ENCODE results near the gene SBF2.

The SBF2 gene

DNA sequence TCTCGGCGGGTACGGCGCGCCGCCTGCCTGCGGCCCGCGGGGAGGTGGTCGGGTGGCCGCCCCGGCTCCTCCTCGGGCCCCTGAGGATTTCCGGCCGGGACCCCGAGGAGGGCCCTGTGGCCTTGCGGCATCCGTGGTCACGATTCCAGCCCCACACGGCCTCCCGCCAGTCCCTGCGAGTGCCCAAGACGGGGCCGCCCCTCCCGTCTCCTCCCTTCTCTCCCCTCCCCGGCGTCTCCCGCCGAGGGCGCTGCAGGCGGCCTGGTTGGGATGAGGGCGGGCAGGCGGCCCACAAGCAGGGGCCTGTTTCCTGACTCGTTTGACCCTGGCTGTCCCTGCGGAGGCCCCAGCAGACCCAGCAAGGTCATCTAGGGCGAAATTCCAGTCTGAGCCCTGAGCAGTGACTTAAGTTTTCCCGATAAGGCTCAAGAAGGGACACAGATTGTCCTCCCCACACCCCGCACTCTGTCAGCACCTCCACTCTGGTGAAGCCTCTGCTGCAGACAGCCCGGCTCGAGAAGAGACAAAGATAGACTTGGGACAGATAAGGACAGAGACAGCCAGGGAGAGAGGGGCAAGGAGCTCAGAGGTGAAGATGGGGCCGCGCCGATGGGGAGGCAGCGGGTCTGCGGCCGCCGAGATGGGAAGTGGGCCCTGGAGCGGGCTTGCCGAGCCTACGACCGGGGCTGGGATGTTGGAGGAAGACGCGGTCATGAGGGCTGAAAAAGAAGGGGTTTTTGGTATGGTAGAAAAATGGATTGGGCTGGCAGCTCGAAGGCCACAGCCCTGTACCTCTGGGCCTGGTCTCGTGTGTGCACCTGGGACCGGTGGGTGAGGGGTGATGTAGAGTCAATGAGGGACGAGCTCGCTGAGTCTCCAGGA lies 535.1 kb downstream of the SBF2 start:
- H3K4me3 ChIP-seq (ENCODE audit: low read depth, low read length), result peak overlapping the region; percentile 66
- TF ChIP-seq, protein P1, sequence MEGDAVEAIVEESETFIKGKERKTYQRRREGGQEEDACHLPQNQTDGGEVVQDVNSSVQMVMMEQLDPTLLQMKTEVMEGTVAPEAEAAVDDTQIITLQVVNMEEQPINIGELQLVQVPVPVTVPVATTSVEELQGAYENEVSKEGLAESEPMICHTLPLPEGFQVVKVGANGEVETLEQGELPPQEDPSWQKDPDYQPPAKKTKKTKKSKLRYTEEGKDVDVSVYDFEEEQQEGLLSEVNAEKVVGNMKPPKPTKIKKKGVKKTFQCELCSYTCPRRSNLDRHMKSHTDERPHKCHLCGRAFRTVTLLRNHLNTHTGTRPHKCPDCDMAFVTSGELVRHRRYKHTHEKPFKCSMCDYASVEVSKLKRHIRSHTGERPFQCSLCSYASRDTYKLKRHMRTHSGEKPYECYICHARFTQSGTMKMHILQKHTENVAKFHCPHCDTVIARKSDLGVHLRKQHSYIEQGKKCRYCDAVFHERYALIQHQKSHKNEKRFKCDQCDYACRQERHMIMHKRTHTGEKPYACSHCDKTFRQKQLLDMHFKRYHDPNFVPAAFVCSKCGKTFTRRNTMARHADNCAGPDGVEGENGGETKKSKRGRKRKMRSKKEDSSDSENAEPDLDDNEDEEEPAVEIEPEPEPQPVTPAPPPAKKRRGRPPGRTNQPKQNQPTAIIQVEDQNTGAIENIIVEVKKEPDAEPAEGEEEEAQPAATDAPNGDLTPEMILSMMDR (IDR thresholded peaks at IDR 0.05; ENCODE audit: borderline replicate concordance, insufficient read depth, low read depth, low read length), result no peak

DNA sequence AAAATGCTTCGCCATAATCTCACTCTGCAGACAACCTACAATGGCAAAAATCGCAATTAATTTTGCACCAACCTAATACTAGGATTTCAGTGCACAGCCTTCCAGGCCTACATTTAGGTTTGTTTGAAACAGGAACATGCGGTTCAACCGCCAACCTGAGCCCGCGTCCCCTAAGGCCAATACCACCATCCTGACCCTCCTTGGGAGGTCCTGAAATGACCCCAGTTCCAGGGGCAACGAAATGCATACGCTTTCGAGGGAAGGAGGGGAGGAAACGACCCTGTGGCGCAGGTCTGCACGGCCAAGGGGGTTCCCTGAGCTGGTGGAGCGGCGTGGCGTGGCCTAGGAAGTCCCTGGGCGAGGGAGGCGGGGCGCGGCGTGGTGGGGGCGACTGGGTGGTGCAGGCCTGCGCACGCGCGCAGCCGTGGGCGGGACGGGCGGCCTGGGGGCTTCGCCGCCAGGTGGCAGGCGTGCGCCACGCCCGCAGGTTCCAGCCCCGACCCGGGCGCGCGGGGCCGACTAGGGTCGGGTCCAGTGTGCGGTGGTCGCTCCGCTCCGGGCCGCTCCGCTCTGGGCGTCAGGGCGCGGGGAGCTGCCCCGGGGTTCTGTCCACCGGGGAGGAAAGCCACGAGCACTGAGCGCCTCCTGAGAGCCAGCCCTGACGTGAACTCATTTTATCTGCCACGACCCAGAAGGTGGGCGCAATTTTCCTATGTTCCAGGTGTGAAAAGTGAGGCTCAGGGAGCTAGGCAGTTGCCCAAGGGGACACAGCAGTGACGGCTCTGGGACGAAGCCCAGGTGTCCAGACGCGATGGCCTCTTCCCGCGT lies 536.0 kb downstream of the SBF2 start:
- TF ChIP-seq, protein P1 (IDR thresholded peaks at IDR 0.05; ENCODE audit: borderline replicate concordance, insufficient read depth, low read depth, low read length), result peak; percentile 97
- H3K4me3 ChIP-seq (ENCODE audit: low read depth, low read length), result peak overlapping the region; percentile 66

DNA sequence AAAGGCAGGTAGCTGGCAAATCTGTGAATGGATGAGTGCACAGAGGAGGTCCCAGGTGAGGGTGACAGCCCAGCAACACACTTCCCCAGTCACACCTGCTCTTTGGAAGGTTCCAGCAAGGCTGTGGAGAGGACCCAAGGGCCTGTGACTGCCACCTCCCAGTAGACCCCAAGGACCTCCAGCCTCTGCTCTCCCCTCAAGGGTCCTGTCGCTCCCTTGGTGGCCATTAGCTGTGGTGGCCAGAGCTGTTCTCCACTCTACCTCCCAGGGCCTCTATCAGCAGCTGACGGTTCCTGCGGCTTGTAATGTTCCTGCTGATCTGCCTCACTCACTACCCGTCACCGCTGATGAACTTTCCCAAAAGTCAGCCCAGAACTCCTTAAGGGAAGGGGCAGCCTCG lies 537.1 kb downstream of the SBF2 start:
- TF ChIP-seq, protein P1 (IDR thresholded peaks at IDR 0.05; ENCODE audit: borderline replicate concordance, insufficient read depth, low read depth, low read length), result no peak
- no peak overlapping the region for H3K4me3 ChIP-seq (ENCODE audit: low read depth, low read length)

DNA sequence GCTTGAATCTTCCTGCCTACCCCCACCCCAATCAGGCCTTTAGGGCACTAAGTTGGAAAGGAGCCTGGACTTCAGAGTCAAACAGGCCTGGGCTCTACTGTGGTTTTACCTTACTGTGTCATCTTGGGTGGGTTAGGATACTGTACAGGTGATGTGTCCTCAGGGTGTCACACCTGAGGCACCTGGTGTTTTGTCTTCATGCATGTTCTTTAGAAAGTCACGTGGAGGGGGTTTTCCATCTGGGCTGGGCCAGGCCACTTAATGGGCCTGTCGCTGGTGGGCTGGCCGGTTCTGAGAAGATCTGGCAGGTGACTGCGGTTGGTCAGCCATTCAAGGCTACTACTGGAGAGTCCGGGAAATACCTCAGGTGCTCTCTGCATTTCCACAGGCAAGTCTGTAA lies 537.6 kb downstream of the SBF2 start:
- TF ChIP-seq, protein P1 (IDR thresholded peaks at IDR 0.05; ENCODE audit: borderline replicate concordance, insufficient read depth, low read depth, low read length), result no peak
- no peak overlapping the region for H3K4me3 ChIP-seq (ENCODE audit: low read depth, low read length)

DNA sequence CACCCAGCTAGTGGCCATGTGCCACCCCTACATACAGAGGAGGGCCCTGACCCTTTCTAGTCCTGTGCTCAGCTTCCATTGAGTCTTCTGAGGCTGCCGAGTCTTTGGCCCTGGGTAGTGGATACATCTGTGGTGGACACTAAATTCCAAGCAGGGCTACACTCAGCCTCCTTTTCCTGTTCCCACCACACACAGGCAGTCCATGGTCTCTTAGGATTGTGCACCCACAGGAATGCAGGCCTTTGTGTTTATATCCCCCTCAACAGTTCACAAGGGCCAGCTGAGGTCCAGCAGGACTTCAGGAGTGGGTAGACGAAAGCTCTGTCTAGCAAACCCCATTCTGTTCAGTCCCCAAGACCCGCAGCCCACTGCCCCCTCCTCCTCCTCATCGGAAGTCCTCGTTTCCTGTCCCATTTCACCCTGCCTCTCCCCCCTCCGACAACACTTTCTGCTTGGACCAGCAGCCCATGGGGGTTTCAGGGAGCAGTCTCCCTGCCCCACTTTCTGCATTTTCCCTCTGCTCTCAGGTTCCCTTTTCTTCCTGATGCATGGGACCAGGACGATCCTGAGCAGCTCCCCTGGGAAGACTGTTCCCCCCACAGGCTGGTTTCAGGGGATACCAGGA lies 538.3 kb downstream of the SBF2 start:
- TF ChIP-seq, protein P1 (IDR thresholded peaks at IDR 0.05; ENCODE audit: borderline replicate concordance, insufficient read depth, low read depth, low read length), result no peak
- no peak overlapping the region for H3K4me3 ChIP-seq (ENCODE audit: low read depth, low read length)

DNA sequence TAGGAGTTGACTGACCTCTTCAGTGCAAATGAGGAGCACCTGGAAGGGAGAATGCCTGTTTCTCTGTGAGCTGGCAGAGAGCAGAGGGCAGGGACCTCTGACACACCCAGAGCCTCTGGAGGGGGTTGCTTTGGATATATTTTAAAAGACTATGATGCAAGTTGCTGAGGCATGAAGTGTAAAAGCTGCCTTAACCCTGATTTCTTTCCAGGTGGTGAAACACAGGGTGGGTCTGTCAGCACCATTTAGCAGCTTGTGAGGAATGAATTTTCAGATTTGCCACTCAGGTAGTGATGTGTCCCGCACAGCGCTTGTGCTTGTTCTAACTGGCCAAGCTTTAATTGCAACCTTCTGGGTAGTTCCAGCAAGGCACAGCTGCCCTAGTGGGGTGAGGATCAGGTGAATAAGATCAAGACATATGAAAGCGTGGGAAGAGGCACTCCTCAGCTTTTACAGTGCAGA lies 540.0 kb downstream of the SBF2 start:
- H3K4me3 ChIP-seq (ENCODE audit: low read depth, low read length), result no peak overlapping the region
- TF ChIP-seq, protein P1 (IDR thresholded peaks at IDR 0.05; ENCODE audit: borderline replicate concordance, insufficient read depth, low read depth, low read length), result no peak
